Measurements from ENCODE around the gene USP22. TPM values are rescaled to one million over a fixed set of nuclear protein-coding genes. Genes with fewer than 3 reads are reported as not detected.
A peak's percentile ranks its signal among the peaks of the same experiment; 100 is the strongest.

Gene USP22
- total and polyA plus RNA-seq, 2 of the 13 experiments (the other 11 are each of a cell fraction or from before 2014, with no cell fraction given), result 98.0 to 130 TPM

GRCh38 chr17:21043296-21044232 is 753 bp upstream of the USP22 start (continued):
- TF ChIP-seq MAZ (IDR thresholded peaks at IDR 0.05; ENCODE audit: borderline replicate concordance, low read depth, low read length) (peak; percentile 77), MAZ (CRISPR knock-in tag; IDR thresholded peaks at IDR 0.05; ENCODE audit: low read depth) (0 out of 2 replicates have a peak, but pooled peaks have one; percentile 19), SALL1 (CRISPR knock-in tag; IDR thresholded peaks at IDR 0.05) (no peak; the same call in 1 of the 2 replicates), BCLAF1 (IDR thresholded peaks at IDR 0.05) (no peak), STAG1 (CRISPR knock-in tag; IDR thresholded peaks at IDR 0.05) (peak; percentile 49), ZBTB42 (CRISPR knock-in tag; IDR thresholded peaks at IDR 0.05) (no peak), ZNF589 (CRISPR knock-in tag; conservative IDR thresholded peaks at IDR 0.05) (no peak), ZNF761 (CRISPR knock-in tag; conservative IDR thresholded peaks at IDR 0.05) (no peak), ZNF333 (CRISPR knock-in tag; IDR thresholded peaks at IDR 0.05; ENCODE audit: borderline replicate concordance) (no peak), GPN1 (CRISPR knock-in tag; IDR thresholded peaks at IDR 0.05; ENCODE audit: borderline replicate concordance) (no peak), POLR2AphosphoS2 (IDR thresholded peaks at IDR 0.05; ENCODE audit: low read depth, low read length) (no peak), ZBTB20 (CRISPR knock-in tag; IDR thresholded peaks at IDR 0.05; ENCODE audit: borderline replicate concordance, low read depth) (peak; percentile 48; the same call in 1 of the 2 replicates), GZF1 (CRISPR knock-in tag; IDR thresholded peaks at IDR 0.05) (peak; percentile 51; the same call in 1 of the 2 replicates), ZSCAN22 (CRISPR knock-in tag; IDR thresholded peaks at IDR 0.05) (no peak), ZBTB1 (CRISPR knock-in tag; IDR thresholded peaks at IDR 0.05; ENCODE audit: borderline replicate concordance) (no peak), HNF1B (CRISPR knock-in tag; IDR thresholded peaks at IDR 0.05) (no peak), GFI1 (CRISPR knock-in tag; IDR thresholded peaks at IDR 0.05; ENCODE audit: borderline replicate concordance) (no peak; the same call in 1 of the 2 replicates), ZNF317 (CRISPR knock-in tag; IDR thresholded peaks at IDR 0.05) (0 out of 2 replicates have a peak, but pooled peaks have one; percentile 80), TCF12 (IDR thresholded peaks at IDR 0.05) (no peak), TCF12 (CRISPR knock-in tag; IDR thresholded peaks at IDR 0.05) (no peak), SOX5 (CRISPR knock-in tag; IDR thresholded peaks at IDR 0.05; ENCODE audit: borderline replicate concordance) (no peak), SP5 (CRISPR knock-in tag; IDR thresholded peaks at IDR 0.05; ENCODE audit: borderline replicate concordance, low read depth) (no peak), GABPB1 (CRISPR knock-in tag; IDR thresholded peaks at IDR 0.05) (peak; percentile 73; the same call in 1 of the 2 replicates)
